Glutamatergic neuron (in vitro differentiated cells): ENCODE results near the gene BCAS2. TPM values are rescaled to one million over a fixed set of nuclear protein-coding genes. Genes with fewer than 3 reads are reported as not detected.

Source experiments
- DNase-seq: peaks from one replicate; pipeline ENCODE4 v3.0.0; 2022
- H3K27ac Mint-ChIP-seq: one replicate; pipeline ENCODE4 v1.8.0; 2020; ENCODE audit warnings: mild to moderate bottlenecking, mixed read lengths, inconsistent platforms; ENCODE audit not compliant: unreplicated experiment
- H3K27me3 Mint-ChIP-seq: one replicate; pipeline ENCODE4 v1.8.0; 2020; ENCODE audit warnings: mild to moderate bottlenecking, moderate library complexity, mixed read lengths, inconsistent platforms; ENCODE audit not compliant: unreplicated experiment
- H3K36me3 Mint-ChIP-seq: one replicate; pipeline ENCODE4 v1.8.0; 2020; ENCODE audit warnings: mild to moderate bottlenecking, mixed read lengths, inconsistent platforms; ENCODE audit not compliant: unreplicated experiment
- H3K4me1 Mint-ChIP-seq: one replicate; pipeline ENCODE4 v1.8.0; 2020; ENCODE audit warnings: mild to moderate bottlenecking, low read depth, mixed read lengths, inconsistent platforms; ENCODE audit not compliant: unreplicated experiment
- H3K4me3 Mint-ChIP-seq: one replicate; pipeline ENCODE4 v1.8.0; 2020; ENCODE audit warnings: mild to moderate bottlenecking, mixed read lengths, inconsistent platforms; ENCODE audit not compliant: unreplicated experiment
- H3K9me3 Mint-ChIP-seq: one replicate; pipeline ENCODE4 v1.8.0; 2020; ENCODE audit warnings: mild to moderate bottlenecking, moderate library complexity, mixed read lengths, inconsistent platforms; ENCODE audit not compliant: unreplicated experiment
- total RNA-seq: library from RNA; stranded (reverse); fragmentation: NEBNext Ultra II Directional; extraction: Animal tissue kit (Norgen Biotek cat#: 25700); gene quantifications from one replicate; pipeline ENCODE4 v1.2.1, GENCODE V29; 2021; ENCODE audit not compliant: unreplicated experiment
- TF ChIP-seq, protein P1 (sequence below): fragments of 200-600 bp; sonication (generic); IDR thresholded peaks from one replicate; pipeline ENCODE4 v1.5.0; 2021; ENCODE audit not compliant: partially characterized antibody, unreplicated experiment

BCAS2 gene
- total RNA-seq, 1 donor from 2014 or later = 52.4 TPM

- H3K4me1 Mint-ChIP-seq = no peaks in the 10 kb centered on the region
- H3K27me3 Mint-ChIP-seq = no peaks in the 10 kb centered on the region
- no peak overlapping the region for H3K4me3 Mint-ChIP-seq
- H3K27ac Mint-ChIP-seq = no peak overlapping the region
- no peak for DNase-seq
- no peaks in the 10 kb centered on the region for H3K9me3 Mint-ChIP-seq
- H3K36me3 Mint-ChIP-seq = no peaks in the 10 kb centered on the region
- TF ChIP-seq, protein P1, sequence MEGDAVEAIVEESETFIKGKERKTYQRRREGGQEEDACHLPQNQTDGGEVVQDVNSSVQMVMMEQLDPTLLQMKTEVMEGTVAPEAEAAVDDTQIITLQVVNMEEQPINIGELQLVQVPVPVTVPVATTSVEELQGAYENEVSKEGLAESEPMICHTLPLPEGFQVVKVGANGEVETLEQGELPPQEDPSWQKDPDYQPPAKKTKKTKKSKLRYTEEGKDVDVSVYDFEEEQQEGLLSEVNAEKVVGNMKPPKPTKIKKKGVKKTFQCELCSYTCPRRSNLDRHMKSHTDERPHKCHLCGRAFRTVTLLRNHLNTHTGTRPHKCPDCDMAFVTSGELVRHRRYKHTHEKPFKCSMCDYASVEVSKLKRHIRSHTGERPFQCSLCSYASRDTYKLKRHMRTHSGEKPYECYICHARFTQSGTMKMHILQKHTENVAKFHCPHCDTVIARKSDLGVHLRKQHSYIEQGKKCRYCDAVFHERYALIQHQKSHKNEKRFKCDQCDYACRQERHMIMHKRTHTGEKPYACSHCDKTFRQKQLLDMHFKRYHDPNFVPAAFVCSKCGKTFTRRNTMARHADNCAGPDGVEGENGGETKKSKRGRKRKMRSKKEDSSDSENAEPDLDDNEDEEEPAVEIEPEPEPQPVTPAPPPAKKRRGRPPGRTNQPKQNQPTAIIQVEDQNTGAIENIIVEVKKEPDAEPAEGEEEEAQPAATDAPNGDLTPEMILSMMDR = no peak
Measured at GRCh38 chr1:114521396-114522263, 59.8 kb downstream of the BCAS2 start.

Other genes starting within 250 kb of the BCAS2 start
- gene TRIM33, start 70.4 kb downstream of the BCAS2 start, total RNA-seq = 69.3 TPM
- 0.54 TPM for gene DENND2C, start 88.4 kb upstream of the BCAS2 start, total RNA-seq
- not detected for gene AMPD1, start 113.9 kb upstream of the BCAS2 start, total RNA-seq
- gene NRAS, start 135.2 kb upstream of the BCAS2 start, total RNA-seq = 77.1 TPM
- 763 TPM for gene CSDE1, start 176.4 kb upstream of the BCAS2 start, total RNA-seq
- 60.7 TPM for gene SIKE1, start 199.1 kb upstream of the BCAS2 start, total RNA-seq